Measurements from ENCODE around the gene DZIP1. TPM values are rescaled to one million over a fixed set of nuclear protein-coding genes. Genes with fewer than 3 reads are reported as not detected.

DZIP1 gene
- total RNA-seq, 1 experiment from 2014 or later: 33.6 TPM

GRCh38 chr13:95627590-95627989 lies 16.9 kb downstream of the DZIP1 start:
- no peak overlapping the region for H3T11ph ChIP-seq (ENCODE audit: low read length)

More at GRCh38 chr13:95627590-95627989, 16.9 kb downstream of the DZIP1 start:
- Histone ChIP-seq H3K14ac (ENCODE audit: insufficient read depth, low read length) (no peak overlapping the region), H3K23me2 (ENCODE audit: insufficient read length, low read depth, low read length, poor library complexity, severe bottlenecking) (no peaks in the 10 kb centered on the region), H2BK120ac (ENCODE audit: low read depth, low read length, poor library complexity, severe bottlenecking) (no peak overlapping the region), H4K91ac (ENCODE audit: insufficient read length, low read depth, low read length) (no peak overlapping the region), H3K9me3 (ENCODE audit: control insufficient read depth, low read depth, low read length) (no peaks in the 10 kb centered on the region), H2BK12ac (ENCODE audit: insufficient read length, low read depth, low read length) (no peak overlapping the region), H3K9ac (ENCODE audit: extremely low read depth, insufficient read length, low read length) (no peak overlapping the region), H4K8ac (replicated peaks; ENCODE audit: insufficient read length, low read depth, low read length) (no peak overlapping the region), H3K4ac (ENCODE audit: low read depth, low read length) (no peak overlapping the region), H2BK20ac (ENCODE audit: low read depth, low read length, poor library complexity, severe bottlenecking) (no peak overlapping the region), H3K18ac (ENCODE audit: insufficient read length, low read depth, low read length) (no peak overlapping the region), H4K20me1 (ENCODE audit: control insufficient read depth, insufficient read depth, insufficient read length) (no peaks in the 10 kb centered on the region), H3K79me2 (ENCODE audit: insufficient read depth, low read length) (no peaks in the 10 kb centered on the region), H3K27ac (ENCODE audit: insufficient read length, low read depth, low read length) (no peak overlapping the region), H2BK5ac (ENCODE audit: insufficient read length, low read length) (no peak overlapping the region), H4K5ac (ENCODE audit: insufficient read length, low read depth, low read length) (no peak overlapping the region), H3K79me1 (ENCODE audit: insufficient read depth, low read depth, low read length, poor library complexity, severe bottlenecking) (no peaks in the 10 kb centered on the region), H2AFZ (ENCODE audit: low read length) (no peak overlapping the region), H2AK5ac (ENCODE audit: insufficient read length, low read length) (no peak overlapping the region), H2BK15ac (ENCODE audit: low read depth, low read length) (no peak overlapping the region), H3K56ac (ENCODE audit: insufficient read length, low read depth, low read length) (no peak overlapping the region), H3K4me1 (ENCODE audit: insufficient read depth, low read length) (no peaks in the 10 kb centered on the region), H3K4me2 (ENCODE audit: insufficient read depth, insufficient read length, low read length) (no peak overlapping the region), H3K23ac (ENCODE audit: insufficient read length, low read depth, low read length) (no peak overlapping the region), H3K27me3 (ENCODE audit: insufficient read depth, low read length) (no peaks in the 10 kb centered on the region)
- Mint-ChIP-seq H3K27ac (no peak overlapping the region), H3K4me3 (no peak overlapping the region), H3K4me1 (peaks cover 6% of the 10 kb centered on the region in 2 experiments), H3K9me3 (no peaks in the 10 kb centered on the region), H3K27me3 (ENCODE audit: low read depth) (no peaks in the 10 kb centered on the region), H3K36me3 (ENCODE audit: insufficient read depth in 1 of 3, low read depth in 3 of 3) (peaks cover 50 to 76% (median 75%) of the 10 kb centered on the region in 3 experiments)
- no CpG with 5 or more reads among the region's 1 CpG for WGBS (ENCODE audit: extremely low coverage, insufficient read length, low lambda C conversion rate)
- DNase-seq: no peak
- no peak for TF ChIP-seq CTCF (conservative IDR thresholded peaks at IDR 0.05)
